K562 (cell line): ENCODE measurements around the gene C6orf47. TPM values are rescaled to one million over a fixed set of nuclear protein-coding genes. Genes with fewer than 3 reads are reported as not detected.

Experiments
- CREBBP ChIP-seq: IDR thresholded peaks from one replicate; pipeline ENCODE4 v1.6.1; 2012; ENCODE audit warnings: low read depth, mild to moderate bottlenecking, control low read depth, inconsistent platforms, low read length
- ESRRA ChIP-seq: fragments of 450-650 bp; IDR thresholded peaks from 2 replicates; pipeline ENCODE4 v1.6.1; 2014; ENCODE audit warnings: low read depth, mild to moderate bottlenecking, moderate library complexity, borderline replicate concordance
- HDAC3 ChIP-seq: fragments of 450-650 bp; IDR thresholded peaks from 2 replicates; pipeline ENCODE4 v1.6.1; 2018; ENCODE audit warnings: borderline replicate concordance, mild to moderate bottlenecking, moderate library complexity; ENCODE audit not compliant: partially characterized antibody
- HLTF ChIP-seq: fragments of 450-650 bp; IDR thresholded peaks from 2 replicates; pipeline ENCODE4 v1.6.1; 2016
- PPARD ChIP-seq: fragments of 250-450 bp; sonication (Bioruptor Pico); IDR thresholded peaks from 2 replicates; pipeline ENCODE4 v1.8.0; 2022; ENCODE audit warnings: inconsistent platforms, mild to moderate bottlenecking, moderate library complexity
- TAL1 ChIP-seq: fragments of 450-650 bp; IDR thresholded peaks from 2 replicates; pipeline ENCODE4 v1.6.1; 2016; ENCODE audit warnings: mild to moderate bottlenecking
- YBX1 ChIP-seq: fragments of 450-650 bp; IDR thresholded peaks from 2 replicates; pipeline ENCODE4 v1.7.1; 2016; ENCODE audit warnings: mild to moderate bottlenecking
- polyA plus RNA-seq, 8 experiments: library from polyadenylated mRNA; depleted of rRNA in 4 of 8; stranded (reverse) in 5 of 8; unstranded in 3 of 8; fragments of >200 nt; fragmentation: Nextera tagmentation in 2 of 8; fragmentation: Illumina TruSeq in 1 of 8; extraction: Ambion mirVana in 2 of 8; extraction: Trizol in 1 of 8; gene quantifications; 2 replicates each; pipeline versions ENCODE4 v1.2.1 to v1.2.3, GENCODE V29; 2011 to 2014; ENCODE audit warnings: inconsistent platforms in 1 of 8, missing spikeins in 1 of 8
- total RNA-seq, 7 experiments: library from RNA; depleted of rRNA in 6 of 7; stranded (reverse); fragments of >200 nt in 6 of 7; fragmentation: Illumina TruSeq in 2 of 7; extraction: Trizol in 2 of 7; gene quantifications; 2 replicates each; pipeline versions ENCODE4 v1.2.1 to v1.2.3, GENCODE V29; 2011 to 2021; ENCODE audit warnings: low replicate concordance in 1 of 7
- TF ChIP-seq, protein P1 (sequence below): sonication (generic); formaldehyde crosslinking; IDR thresholded peaks from 2 replicates; pipeline ENCODE4 v1.8.1; 2023; ENCODE audit warnings: missing genetic modification reagents, mild to moderate bottlenecking, borderline replicate concordance
- TF ChIP-seq, protein P2 (sequence below): fragments of 450-650 bp; formaldehyde crosslinking; IDR thresholded peaks from 2 replicates; pipeline ENCODE4 v1.4.0; 2022; ENCODE audit warnings: missing genetic modification characterization
- TF ChIP-seq, protein P3 (sequence below): fragments of 250-450 bp; sonication (Bioruptor Pico); IDR thresholded peaks from 2 replicates; pipeline ENCODE4 v1.8.0; 2021; ENCODE audit warnings: borderline replicate concordance, mild to moderate bottlenecking, moderate library complexity; ENCODE audit not compliant: poor library complexity, severe bottlenecking
- TF ChIP-seq, protein P4 (sequence below), 2 experiments: IDR thresholded peaks; 2 replicates each; pipeline ENCODE4 v1.6.1; 2011; ENCODE audit warnings: borderline replicate concordance in 1 of 2, control low read depth in 1 of 2, low read depth in 1 of 2, low read length in 1 of 2, mild to moderate bottlenecking in 1 of 2, mixed read lengths in 1 of 2, moderate library complexity in 1 of 2; ENCODE audit not compliant: insufficient read depth in 1 of 2, insufficient read length in 1 of 2, poor library complexity in 1 of 2, severe bottlenecking in 1 of 2; ENCODE audit errors: extremely low read depth in 1 of 2
- TF ChIP-seq, protein P5 (sequence below): fragments of 200-800 bp; sonication (Bioruptor generic); IDR thresholded peaks from 2 replicates; pipeline ENCODE4 v1.6.1; 2017; ENCODE audit warnings: missing genetic modification characterization, missing compliant biosample characterization
- TF ChIP-seq, protein P6 (sequence below): fragments of 250-450 bp; sonication (Bioruptor Pico); IDR thresholded peaks from 2 replicates; pipeline ENCODE4 v1.5.0; 2021; ENCODE audit warnings: mild to moderate bottlenecking, borderline replicate concordance

Gene C6orf47
- total and polyA plus RNA-seq, 9 of the 15 experiments (the other 6 are each of a cell fraction or from before 2014, with no cell fraction given) = 0.14 to 43.8 (median 27.0) TPM

DNA sequence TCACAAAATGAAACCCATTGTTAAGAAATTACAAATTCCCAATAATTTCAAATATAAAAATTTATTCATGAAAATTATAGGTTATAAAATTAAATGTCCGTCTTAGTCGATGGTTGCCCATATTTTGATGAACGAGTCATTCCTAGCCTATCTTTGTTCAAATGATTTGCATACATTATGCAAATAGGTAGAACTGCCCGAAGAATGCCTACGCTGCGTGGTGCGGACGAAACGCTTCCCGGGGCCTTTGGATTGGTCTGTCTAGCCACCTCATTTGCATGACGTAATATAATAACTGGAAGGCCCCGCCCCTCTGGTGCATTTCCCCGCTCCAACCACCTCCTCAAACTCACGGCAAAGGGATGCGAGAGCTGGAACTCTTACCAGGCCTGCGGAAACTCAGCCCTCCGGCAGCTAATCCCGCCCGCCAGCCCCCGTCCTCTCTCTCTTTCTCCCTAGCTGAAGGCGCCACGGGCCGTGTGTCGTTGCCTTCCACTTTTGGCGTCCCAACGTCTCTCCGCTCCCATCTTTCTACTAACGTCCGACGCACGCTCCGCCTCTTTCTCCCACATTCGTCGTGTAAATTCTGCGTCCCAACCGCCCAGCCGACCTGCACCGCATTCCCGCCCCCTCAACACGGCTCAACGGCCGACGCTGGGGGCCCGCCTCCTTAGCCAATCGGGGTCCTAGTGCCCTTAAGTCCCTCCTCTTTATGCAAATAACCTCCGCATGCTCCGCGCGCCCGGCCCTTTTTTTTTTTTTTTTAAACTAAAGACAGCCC is 40.6 kb downstream of the C6orf47 start (continued):
- TF ChIP-seq, protein P1, sequence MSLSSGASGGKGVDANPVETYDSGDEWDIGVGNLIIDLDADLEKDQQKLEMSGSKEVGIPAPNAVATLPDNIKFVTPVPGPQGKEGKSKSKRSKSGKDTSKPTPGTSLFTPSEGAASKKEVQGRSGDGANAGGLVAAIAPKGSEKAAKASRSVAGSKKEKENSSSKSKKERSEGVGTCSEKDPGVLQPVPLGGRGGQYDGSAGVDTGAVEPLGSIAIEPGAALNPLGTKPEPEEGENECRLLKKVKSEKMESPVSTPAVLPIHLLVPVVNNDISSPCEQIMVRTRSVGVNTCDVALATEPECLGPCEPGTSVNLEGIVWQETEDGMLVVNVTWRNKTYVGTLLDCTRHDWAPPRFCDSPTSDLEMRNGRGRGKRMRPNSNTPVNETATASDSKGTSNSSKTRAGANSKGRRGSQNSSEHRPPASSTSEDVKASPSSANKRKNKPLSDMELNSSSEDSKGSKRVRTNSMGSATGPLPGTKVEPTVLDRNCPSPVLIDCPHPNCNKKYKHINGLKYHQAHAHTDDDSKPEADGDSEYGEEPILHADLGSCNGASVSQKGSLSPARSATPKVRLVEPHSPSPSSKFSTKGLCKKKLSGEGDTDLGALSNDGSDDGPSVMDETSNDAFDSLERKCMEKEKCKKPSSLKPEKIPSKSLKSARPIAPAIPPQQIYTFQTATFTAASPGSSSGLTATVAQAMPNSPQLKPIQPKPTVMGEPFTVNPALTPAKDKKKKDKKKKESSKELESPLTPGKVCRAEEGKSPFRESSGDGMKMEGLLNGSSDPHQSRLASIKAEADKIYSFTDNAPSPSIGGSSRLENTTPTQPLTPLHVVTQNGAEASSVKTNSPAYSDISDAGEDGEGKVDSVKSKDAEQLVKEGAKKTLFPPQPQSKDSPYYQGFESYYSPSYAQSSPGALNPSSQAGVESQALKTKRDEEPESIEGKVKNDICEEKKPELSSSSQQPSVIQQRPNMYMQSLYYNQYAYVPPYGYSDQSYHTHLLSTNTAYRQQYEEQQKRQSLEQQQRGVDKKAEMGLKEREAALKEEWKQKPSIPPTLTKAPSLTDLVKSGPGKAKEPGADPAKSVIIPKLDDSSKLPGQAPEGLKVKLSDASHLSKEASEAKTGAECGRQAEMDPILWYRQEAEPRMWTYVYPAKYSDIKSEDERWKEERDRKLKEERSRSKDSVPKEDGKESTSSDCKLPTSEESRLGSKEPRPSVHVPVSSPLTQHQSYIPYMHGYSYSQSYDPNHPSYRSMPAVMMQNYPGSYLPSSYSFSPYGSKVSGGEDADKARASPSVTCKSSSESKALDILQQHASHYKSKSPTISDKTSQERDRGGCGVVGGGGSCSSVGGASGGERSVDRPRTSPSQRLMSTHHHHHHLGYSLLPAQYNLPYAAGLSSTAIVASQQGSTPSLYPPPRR (CRISPR knock-in tag) = no peak
- TF ChIP-seq PPARD (CRISPR knock-in tag) = no peak
- TF ChIP-seq YBX1 = no peak
- TF ChIP-seq ESRRA = peak; percentile 39; the same call in 1 of the 2 replicates
- TF ChIP-seq, protein P2, sequence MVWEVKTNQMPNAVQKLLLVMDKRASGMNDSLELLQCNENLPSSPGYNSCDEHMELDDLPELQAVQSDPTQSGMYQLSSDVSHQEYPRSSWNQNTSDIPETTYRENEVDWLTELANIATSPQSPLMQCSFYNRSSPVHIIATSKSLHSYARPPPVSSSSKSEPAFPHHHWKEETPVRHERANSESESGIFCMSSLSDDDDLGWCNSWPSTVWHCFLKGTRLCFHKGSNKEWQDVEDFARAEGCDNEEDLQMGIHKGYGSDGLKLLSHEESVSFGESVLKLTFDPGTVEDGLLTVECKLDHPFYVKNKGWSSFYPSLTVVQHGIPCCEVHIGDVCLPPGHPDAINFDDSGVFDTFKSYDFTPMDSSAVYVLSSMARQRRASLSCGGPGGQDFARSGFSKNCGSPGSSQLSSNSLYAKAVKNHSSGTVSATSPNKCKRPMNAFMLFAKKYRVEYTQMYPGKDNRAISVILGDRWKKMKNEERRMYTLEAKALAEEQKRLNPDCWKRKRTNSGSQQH (CRISPR knock-in tag) = peak; percentile 97
- peak; percentile 90; the same call in 1 of the 2 replicates for TF ChIP-seq HLTF
- TF ChIP-seq CREBBP = no peak
- TF ChIP-seq TAL1 = peak; percentile 24; the same call in 1 of the 2 replicates
- TF ChIP-seq HDAC3 = peak; percentile 14
- TF ChIP-seq, protein P3, sequence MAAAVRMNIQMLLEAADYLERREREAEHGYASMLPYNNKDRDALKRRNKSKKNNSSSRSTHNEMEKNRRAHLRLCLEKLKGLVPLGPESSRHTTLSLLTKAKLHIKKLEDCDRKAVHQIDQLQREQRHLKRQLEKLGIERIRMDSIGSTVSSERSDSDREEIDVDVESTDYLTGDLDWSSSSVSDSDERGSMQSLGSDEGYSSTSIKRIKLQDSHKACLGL = no peak
- TF ChIP-seq, protein P4, sequence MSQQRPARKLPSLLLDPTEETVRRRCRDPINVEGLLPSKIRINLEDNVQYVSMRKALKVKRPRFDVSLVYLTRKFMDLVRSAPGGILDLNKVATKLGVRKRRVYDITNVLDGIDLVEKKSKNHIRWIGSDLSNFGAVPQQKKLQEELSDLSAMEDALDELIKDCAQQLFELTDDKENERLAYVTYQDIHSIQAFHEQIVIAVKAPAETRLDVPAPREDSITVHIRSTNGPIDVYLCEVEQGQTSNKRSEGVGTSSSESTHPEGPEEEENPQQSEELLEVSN (IDR thresholded peaks at IDR 0.05; ENCODE audit: borderline replicate concordance in 1 of 2, extremely low read depth in 1 of 2, insufficient read depth in 1 of 2, insufficient read length in 1 of 2, low read depth in 1 of 2, low read length in 1 of 2, poor library complexity in 1 of 2, severe bottlenecking in 1 of 2) = peak; percentile 95 to 97
- TF ChIP-seq, protein P5, sequence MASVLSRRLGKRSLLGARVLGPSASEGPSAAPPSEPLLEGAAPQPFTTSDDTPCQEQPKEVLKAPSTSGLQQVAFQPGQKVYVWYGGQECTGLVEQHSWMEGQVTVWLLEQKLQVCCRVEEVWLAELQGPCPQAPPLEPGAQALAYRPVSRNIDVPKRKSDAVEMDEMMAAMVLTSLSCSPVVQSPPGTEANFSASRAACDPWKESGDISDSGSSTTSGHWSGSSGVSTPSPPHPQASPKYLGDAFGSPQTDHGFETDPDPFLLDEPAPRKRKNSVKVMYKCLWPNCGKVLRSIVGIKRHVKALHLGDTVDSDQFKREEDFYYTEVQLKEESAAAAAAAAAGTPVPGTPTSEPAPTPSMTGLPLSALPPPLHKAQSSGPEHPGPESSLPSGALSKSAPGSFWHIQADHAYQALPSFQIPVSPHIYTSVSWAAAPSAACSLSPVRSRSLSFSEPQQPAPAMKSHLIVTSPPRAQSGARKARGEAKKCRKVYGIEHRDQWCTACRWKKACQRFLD (CRISPR knock-in tag) = peak; percentile 27
- TF ChIP-seq, protein P6, sequence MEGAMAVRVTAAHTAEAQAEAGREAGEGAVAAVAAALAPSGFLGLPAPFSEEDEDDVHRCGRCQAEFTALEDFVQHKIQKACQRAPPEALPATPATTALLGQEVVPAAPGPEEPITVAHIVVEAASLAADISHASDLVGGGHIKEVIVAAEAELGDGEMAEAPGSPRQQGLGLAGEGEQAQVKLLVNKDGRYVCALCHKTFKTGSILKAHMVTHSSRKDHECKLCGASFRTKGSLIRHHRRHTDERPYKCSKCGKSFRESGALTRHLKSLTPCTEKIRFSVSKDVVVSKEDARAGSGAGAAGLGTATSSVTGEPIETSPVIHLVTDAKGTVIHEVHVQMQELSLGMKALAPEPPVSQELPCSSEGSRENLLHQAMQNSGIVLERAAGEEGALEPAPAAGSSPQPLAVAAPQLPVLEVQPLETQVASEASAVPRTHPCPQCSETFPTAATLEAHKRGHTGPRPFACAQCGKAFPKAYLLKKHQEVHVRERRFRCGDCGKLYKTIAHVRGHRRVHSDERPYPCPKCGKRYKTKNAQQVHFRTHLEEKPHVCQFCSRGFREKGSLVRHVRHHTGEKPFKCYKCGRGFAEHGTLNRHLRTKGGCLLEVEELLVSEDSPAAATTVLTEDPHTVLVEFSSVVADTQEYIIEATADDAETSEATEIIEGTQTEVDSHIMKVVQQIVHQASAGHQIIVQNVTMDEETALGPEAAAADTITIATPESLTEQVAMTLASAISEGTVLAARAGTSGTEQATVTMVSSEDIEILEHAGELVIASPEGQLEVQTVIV (CRISPR knock-in tag) = no peak
